ENCODE data around the gene SPATA12. TPM values are rescaled to one million over a fixed set of nuclear protein-coding genes. Genes with fewer than 3 reads are reported as not detected.

SPATA12 gene
- total RNA-seq, 1 experiment from 2014 or later = 0.10 TPM

- Histone ChIP-seq H3K4me3 (ENCODE audit: low read depth in 2 of 2, low read length in 2 of 2) (no peak overlapping the region), H3K9me3 (ENCODE audit: control insufficient read depth, insufficient read depth, low read depth, low read length) (no peaks in the 10 kb centered on the region), H3K4me1 (ENCODE audit: control insufficient read depth, insufficient read depth, low read length) (peaks cover 9% of the 10 kb centered on the region), H3K27me3 (ENCODE audit: control insufficient read depth, insufficient read depth, low read length) (no peaks in the 10 kb centered on the region), H3K36me3 (ENCODE audit: control insufficient read depth, insufficient read depth, low read length) (no peaks in the 10 kb centered on the region), H3K27ac (ENCODE audit: low read length) (no peak overlapping the region)
- TF ChIP-seq CTCF (IDR thresholded peaks at IDR 0.05) (no peak), REST (IDR thresholded peaks at IDR 0.05; ENCODE audit: insufficient read depth in 1 of 2, low read depth in 2 of 2, low read length in 1 of 2) (no peak), SIN3A (IDR thresholded peaks at IDR 0.05; ENCODE audit: borderline replicate concordance, insufficient read depth, low read depth, low read length) (no peak), TCF7L2 (IDR thresholded peaks at IDR 0.05; ENCODE audit: low read depth, low read length) (no peak), POLR2AphosphoS5 (IDR thresholded peaks at IDR 0.05; ENCODE audit: low read depth, low read length) (no peak)
- ChIA-PET POLR2A (no interaction called here), CTCF (interaction anchor here (0.9 kb wide), 1 partner anchor 52 kb away, joined by 4 read pairs; no protein-coding TSS in a partner anchor)
- DNase-seq (ENCODE audit: low read depth, low spot score) (no peak), ATAC-seq (no peak)
- intact Hi-C loops (cut with micrococcal nuclease; ENCODE audit: unreplicated experiment) = no loop called here
- BruUV-seq (replicated peaks) = no TSS peak
- in situ Hi-C loops (cut with HindIII; ENCODE audit: low pct_unique_long_range_greater_than_20kb, low sequenced_read_pairs) = no loop called here
Observed at GRCh38 chr3:57041674-57042073, 18.8 kb upstream of the SPATA12 start.

DNA sequence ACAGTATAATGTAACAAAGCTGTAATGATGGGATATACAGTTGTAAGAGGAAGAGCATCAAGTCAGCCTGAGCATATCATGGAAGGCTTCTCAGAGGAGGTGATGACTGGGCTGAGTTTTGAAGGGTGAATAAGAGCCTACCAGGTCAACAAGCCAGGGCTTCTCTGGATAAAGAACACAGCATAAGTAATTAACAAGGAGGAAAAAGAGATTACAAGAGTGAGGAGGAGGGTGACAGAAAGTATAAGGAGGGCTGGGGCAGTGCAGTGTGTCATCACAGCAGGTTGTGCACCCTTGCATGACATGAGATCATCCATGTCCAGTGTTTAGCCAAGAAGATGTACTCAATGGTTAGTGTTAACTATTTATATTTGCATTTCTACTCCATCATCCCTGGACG is 16.9 kb upstream of the SPATA12 start:
- in situ Hi-C loops (cut with HindIII; ENCODE audit: low pct_unique_long_range_greater_than_20kb, low sequenced_read_pairs) = no loop called here
- Histone ChIP-seq H3K4me1 (ENCODE audit: control insufficient read depth, insufficient read depth, low read length) (peaks cover 17% of the 10 kb centered on the region), H3K27ac (ENCODE audit: low read length) (no peak overlapping the region), H3K4me3 (ENCODE audit: low read depth in 2 of 2, low read length in 2 of 2) (no peak overlapping the region), H3K9me3 (ENCODE audit: control insufficient read depth, insufficient read depth, low read depth, low read length) (no peaks in the 10 kb centered on the region), H3K27me3 (ENCODE audit: control insufficient read depth, insufficient read depth, low read length) (no peaks in the 10 kb centered on the region), H3K36me3 (ENCODE audit: control insufficient read depth, insufficient read depth, low read length) (no peaks in the 10 kb centered on the region)
- CTCF ChIA-PET = no interaction called here
- TF ChIP-seq REST (IDR thresholded peaks at IDR 0.05; ENCODE audit: insufficient read depth in 1 of 2, low read depth in 2 of 2, low read length in 1 of 2) (no peak), TCF7L2 (IDR thresholded peaks at IDR 0.05; ENCODE audit: low read depth, low read length) (no peak), SIN3A (IDR thresholded peaks at IDR 0.05; ENCODE audit: borderline replicate concordance, insufficient read depth, low read depth, low read length) (no peak), CTCF (IDR thresholded peaks at IDR 0.05) (no peak), POLR2AphosphoS5 (IDR thresholded peaks at IDR 0.05; ENCODE audit: low read depth, low read length) (no peak)
- DNase-seq (ENCODE audit: low read depth, low spot score) = no peak
- no TSS peak for BruUV-seq (replicated peaks)
- intact Hi-C loops (cut with micrococcal nuclease; ENCODE audit: unreplicated experiment) = no loop called here
- ATAC-seq = no peak
- POLR2A ChIA-PET = no interaction called here

Measured in Panc1 (cell line).